Upper lobe of left lung (tissue), 6 donors: Measurements from ENCODE around the gene PEMT. TPM values are rescaled to one million over a fixed set of nuclear protein-coding genes. Genes with fewer than 3 reads are reported as not detected.

Experiments
- ATAC-seq, 2 donors: fragments of 200-7000 bp; cut with Tn5 transposase; one replicate each; pipeline ENCODE4 v1.9.1; 2022; ENCODE audit warnings: mild to moderate bottlenecking in 2 of 2, moderate library complexity in 2 of 2; ENCODE audit not compliant: low FRiP score in 2 of 2
- DNase-seq, 2 donors: peaks; one replicate each; pipeline ENCODE4 v3.0.0-alpha.2; 2019 to 2020
- H3K27ac ChIP-seq, 4 donors: fragments of 200-600 bp; sonication (generic); one replicate each; pipeline ENCODE4 v1.5.1; 2016 to 2019
- H3K27me3 ChIP-seq, 4 donors: fragments of 200-600 bp; sonication (generic); one replicate each; pipeline ENCODE4 v1.5.1; 2017 to 2019
- H3K36me3 ChIP-seq, 4 donors: fragments of 200-600 bp; sonication (generic); one replicate each; pipeline ENCODE4 v1.5.1; 2016 to 2019
- H3K4me1 ChIP-seq, 4 donors: fragments of 200-600 bp; sonication (generic); one replicate each; pipeline ENCODE4 v1.5.1; 2018 to 2019
- H3K4me3 ChIP-seq, 4 donors: fragments of 200-600 bp; sonication (generic); one replicate each; pipeline ENCODE4 v1.5.1; 2017 to 2019; ENCODE audit warnings: mild to moderate bottlenecking in 2 of 4, moderate library complexity in 1 of 4
- H3K9me3 ChIP-seq, 4 donors: fragments of 200-600 bp; sonication (generic); one replicate each; pipeline ENCODE4 v1.5.1; 2018 to 2019
- CTCF ChIP-seq, 6 experiments: fragments of 450-650 bp in 4 of 6; fragments of 200-600 bp in 2 of 6; sonication (generic) in 2 of 6; IDR thresholded peaks; one replicate each; pipeline ENCODE4 v1.5.1; 2016 to 2019; ENCODE audit warnings: antibody characterized with exemption in 6 of 6
- EP300 ChIP-seq, 4 donors: sonication (generic); formaldehyde crosslinking; IDR thresholded peaks; one replicate each; pipeline ENCODE4 v1.5.1; 2017; ENCODE audit warnings: antibody characterized with exemption in 4 of 4, control low read depth in 2 of 4
- POLR2A ChIP-seq, 4 donors: fragments of 450-650 bp; IDR thresholded peaks; one replicate each; pipeline ENCODE4 v1.5.1; 2016 to 2017; ENCODE audit warnings: antibody characterized with exemption in 4 of 4, mild to moderate bottlenecking in 2 of 4
- POLR2AphosphoS5 ChIP-seq, 2 donors: sonication (generic); formaldehyde crosslinking; IDR thresholded peaks; one replicate each; pipeline ENCODE4 v1.5.1; 2017; ENCODE audit warnings: antibody characterized with exemption in 2 of 2
- WGBS, 2 donors: methylation state at CpG; one replicate each; pipeline ENCODE4 v1.1.5; 2017 to 2018; 5-methylcytosine and 5-hydroxymethylcytosine counted together
- total RNA-seq, 6 donors: library from RNA; depleted of rRNA in 4 of 6; stranded (reverse); fragments of >200 nt in 4 of 6; gene quantifications; one replicate each; pipeline versions ENCODE4 v1.1.0 to v1.2.1, GENCODE V29; 2016 to 2021
- donor health status: DM: no; HTN: no; CAD: no; lungs with moderate emphysema.
- donor health status: DM: no; HTN: yes; CAD: no; lungs with severe emphysema.

The PEMT gene
- total RNA-seq, 6 donors from 2014 or later: 16.6 to 44.9 (median 32.2) TPM

- Histone ChIP-seq H3K4me3 (no peak overlapping the region), H3K27ac (no peak overlapping the region), H3K4me1 (peaks cover 3 to 22% (median 12%) of the 10 kb centered on the region in 4 donors), H3K9me3 (no peaks in the 10 kb centered on the region), H3K36me3 (no peaks in the 10 kb centered on the region), H3K27me3 (no peaks in the 10 kb centered on the region)
- DNase-seq (peak in 1 of 2 donors; percentile 60), ATAC-seq (no peak)
- TF ChIP-seq EP300 (IDR thresholded peaks at IDR 0.05) (no peak), CTCF (IDR thresholded peaks at IDR 0.05) (no peak), POLR2A (IDR thresholded peaks at IDR 0.05) (no peak)
- 96% methylated on average over 10 to 22 of the region's 22 CpGs for WGBS, 2 donors
These were observed 48.4 kb downstream of the PEMT start for GRCh38 chr17:17542906-17543635.

GRCh38 chr17:17541640-17542001 lies 49.9 kb downstream of the PEMT start:
- no peak overlapping the region for H3K4me3 ChIP-seq
- ATAC-seq (no peak), DNase-seq (no peak)
- no peak overlapping the region for H3K27ac ChIP-seq
- no peaks in the 10 kb centered on the region for H3K27me3 ChIP-seq
- no peaks in the 10 kb centered on the region for H3K9me3 ChIP-seq
- WGBS, 2 donors: 72 to 76% methylated on average over 5 of the region's 5 CpGs
- TF ChIP-seq POLR2A (IDR thresholded peaks at IDR 0.05): no peak
- TF ChIP-seq EP300 (IDR thresholded peaks at IDR 0.05): no peak
- H3K4me1 ChIP-seq: peaks cover 3 to 27% (median 14%) of the 10 kb centered on the region in 4 donors
- no peaks in the 10 kb centered on the region for H3K36me3 ChIP-seq

GRCh38 chr17:17540935-17541639 lies 50.4 kb downstream of the PEMT start:
- Histone ChIP-seq H3K4me1 (peaks cover 3 to 27% (median 14%) of the 10 kb centered on the region in 4 donors), H3K9me3 (no peaks in the 10 kb centered on the region), H3K27ac (no peak overlapping the region), H3K27me3 (no peaks in the 10 kb centered on the region), H3K4me3 (no peak overlapping the region), H3K36me3 (no peaks in the 10 kb centered on the region)
- ATAC-seq: no peak
- TF ChIP-seq POLR2AphosphoS5 (IDR thresholded peaks at IDR 0.05) (no peak), EP300 (IDR thresholded peaks at IDR 0.05) (no peak), POLR2A (IDR thresholded peaks at IDR 0.05) (no peak), CTCF (IDR thresholded peaks at IDR 0.05) (no peak)
- DNase-seq: peak in 1 of 2 donors; percentile 60
- WGBS, 2 donors: 81% methylated on average over 20 of the region's 23 CpGs; no CpG with 5 or more reads in 1 of the 2 donors

GRCh38 chr17:17540278-17540906 lies 51.1 kb downstream of the PEMT start:
- WGBS, 2 donors: 72 to 76% methylated on average over 8 to 12 of the region's 15 CpGs
- DNase-seq: peak in 1 of 2 donors; percentile 66
- Histone ChIP-seq H3K27ac (no peak overlapping the region), H3K4me1 (peaks cover 3 to 27% (median 14%) of the 10 kb centered on the region in 4 donors), H3K27me3 (no peaks in the 10 kb centered on the region), H3K9me3 (no peaks in the 10 kb centered on the region), H3K36me3 (no peaks in the 10 kb centered on the region), H3K4me3 (no peak overlapping the region)
- no peak for TF ChIP-seq EP300 (IDR thresholded peaks at IDR 0.05)
- no peak for TF ChIP-seq POLR2A (IDR thresholded peaks at IDR 0.05)
- no peak for TF ChIP-seq CTCF (IDR thresholded peaks at IDR 0.05)
- TF ChIP-seq POLR2AphosphoS5 (IDR thresholded peaks at IDR 0.05): no peak
- no peak for ATAC-seq

- DNase-seq: peak in 1 of 2 donors; percentile 60
- TF ChIP-seq EP300 (IDR thresholded peaks at IDR 0.05) (no peak), POLR2AphosphoS5 (IDR thresholded peaks at IDR 0.05) (no peak), POLR2A (IDR thresholded peaks at IDR 0.05) (no peak), CTCF (IDR thresholded peaks at IDR 0.05) (no peak)
- peak overlapping the region in 2 of 4 donors; percentile 4 to 40 for H3K27ac ChIP-seq
- peaks cover 3 to 27% (median 14%) of the 10 kb centered on the region in 4 donors for H3K4me1 ChIP-seq
- H3K27me3 ChIP-seq: no peaks in the 10 kb centered on the region
- H3K9me3 ChIP-seq: no peaks in the 10 kb centered on the region
- no peaks in the 10 kb centered on the region for H3K36me3 ChIP-seq
- no peak for ATAC-seq
- no peak overlapping the region for H3K4me3 ChIP-seq
- WGBS, 2 donors: 64 to 72% methylated on average over 6 to 10 of the region's 10 CpGs
These were observed 51.9 kb downstream of the PEMT start for GRCh38 chr17:17539591-17539990.
